K562 (cell line): Measurements from ENCODE around the gene ILDR1.

Experiments used
- BHLHE40 ChIP-seq: IDR thresholded peaks from 2 replicates; pipeline ENCODE4 v1.6.1; 2011; ENCODE audit warnings: low read length, improper control_type of control experiment
- BRF1 ChIP-seq: IDR thresholded peaks from 3 replicates; pipeline ENCODE4 v1.6.1; 2011; ENCODE audit warnings: borderline replicate concordance, mild to moderate bottlenecking; ENCODE audit not compliant: insufficient read length; ENCODE audit errors: extremely low read depth
- EP300 ChIP-seq: IDR thresholded peaks from 2 replicates; pipeline ENCODE4 v1.6.1; 2012; ENCODE audit warnings: low read length, improper control_type of control experiment
- HLTF ChIP-seq: fragments of 450-650 bp; IDR thresholded peaks from 2 replicates; pipeline ENCODE4 v1.6.1; 2016
- NR2C2 ChIP-seq, 2 experiments: fragments of 200-800 bp in 1 of 2; sonication (Bioruptor generic) in 1 of 2; sonication (generic) in 1 of 2; formaldehyde crosslinking in 1 of 2; IDR thresholded peaks; 2 replicates each; pipeline versions ENCODE4 v1.6.1 to v1.8.0; 2016 to 2022; ENCODE audit warnings: mild to moderate bottlenecking in 1 of 2, missing compliant biosample characterization in 1 of 2, missing genetic modification characterization in 1 of 2, missing genetic modification reagents in 1 of 2
- RAD21 ChIP-seq, 2 experiments: fragments of 250-450 bp in 1 of 2; fragments of 450-650 bp in 1 of 2; sonication (Bioruptor Pico) in 1 of 2; formaldehyde crosslinking in 1 of 2; IDR thresholded peaks in 1 of 2; conservative IDR thresholded peaks in 1 of 2; 2 replicates each; pipeline versions ENCODE4 v1.4.0 to v1.8.0; 2020 to 2022; ENCODE audit warnings: mild to moderate bottlenecking in 2 of 2, moderate library complexity in 1 of 2
- RCOR1 ChIP-seq, 2 experiments: IDR thresholded peaks; 2 replicates each; pipeline ENCODE4 v1.6.1; 2012; ENCODE audit warnings: low read depth in 2 of 2, low read length in 2 of 2, borderline replicate concordance in 1 of 2, improper control_type of control experiment in 1 of 2
- ZBTB7A ChIP-seq: IDR thresholded peaks from 2 replicates; pipeline ENCODE4 v1.6.1; 2011; ENCODE audit warnings: low read depth, mild to moderate bottlenecking, low read length, moderate library complexity, borderline replicate concordance; ENCODE audit not compliant: control insufficient read depth
- ZFP30 ChIP-seq: fragments of 250-450 bp; sonication (Bioruptor Pico); IDR thresholded peaks from 2 replicates; pipeline ENCODE4 v1.8.0; 2022; ENCODE audit warnings: moderate library complexity, mild to moderate bottlenecking, inconsistent platforms, borderline replicate concordance
- ZNF23 ChIP-seq: fragments of 250-450 bp; sonication (Bioruptor Pico); IDR thresholded peaks from 2 replicates; pipeline ENCODE4 v1.4.0; 2020; ENCODE audit warnings: mild to moderate bottlenecking

DNA sequence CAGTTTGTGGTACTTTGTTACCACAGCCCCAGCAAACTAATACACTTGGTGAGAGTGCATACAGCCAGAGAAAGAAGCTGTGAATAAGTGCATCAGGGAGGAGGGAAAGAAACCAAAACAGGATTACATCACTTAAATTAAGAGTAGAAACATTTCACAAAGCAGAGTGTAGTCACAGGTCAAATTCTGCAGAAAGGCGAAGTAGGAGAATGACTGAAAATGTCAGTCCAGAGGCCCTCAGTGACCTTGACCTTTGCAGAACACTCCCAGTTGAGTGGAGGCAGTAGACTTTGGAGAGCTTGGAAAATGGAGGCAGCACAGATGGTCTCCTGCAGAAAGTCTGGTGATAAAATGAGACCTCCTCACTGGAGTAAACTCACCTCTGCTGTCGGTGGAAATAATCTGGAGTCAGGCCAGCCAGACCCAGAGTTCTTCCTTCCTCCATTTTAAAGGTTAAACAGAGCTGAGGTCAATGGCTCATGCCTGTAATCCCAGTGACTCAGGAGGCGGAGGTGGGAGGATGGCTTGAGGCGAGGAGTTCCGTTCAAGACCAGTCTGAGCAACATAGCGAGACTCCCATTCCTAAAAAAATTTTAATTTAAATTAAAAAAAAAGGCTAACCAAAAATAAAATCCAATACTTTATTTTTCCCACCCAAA lies 38.1 kb upstream of the ILDR1 start:
- no peak for TF ChIP-seq BHLHE40
- TF ChIP-seq HLTF, result no peak
- no peak for TF ChIP-seq ZFP30 (CRISPR knock-in tag)
- TF ChIP-seq ZBTB7A, result no peak
- no peak for TF ChIP-seq EP300
- no peak for TF ChIP-seq NR2C2 (CRISPR knock-in tag; IDR thresholded peaks at IDR 0.05)
- peak; percentile 24; the same call in 1 of the 2 replicates for TF ChIP-seq NR2C2 (tag; IDR thresholded peaks at IDR 0.05)
- TF ChIP-seq RCOR1 (IDR thresholded peaks at IDR 0.05; ENCODE audit: borderline replicate concordance in 1 of 2, low read depth in 2 of 2, low read length in 2 of 2), result no peak
- no peak for TF ChIP-seq RAD21 (CRISPR knock-in tag; conservative IDR thresholded peaks at IDR 0.05 in 1 of 2, IDR thresholded peaks at IDR 0.05 in 1 of 2)
- no peak for TF ChIP-seq BRF1
- TF ChIP-seq ZNF23 (CRISPR knock-in tag), result no peak
